Fibroblast of villous mesenchyme (primary cell): ENCODE results near the gene CHD9. TPM values are rescaled to one million over a fixed set of nuclear protein-coding genes. Genes with fewer than 3 reads are reported as not detected.

Experiments
- DNase-seq: peaks from one replicate; pipeline ENCODE4 v3.0.0-alpha.2; 2010; ENCODE audit warnings: low read depth
- H3K4me3 ChIP-seq: 2 replicates; pipeline ENCODE4 v1.5.1; 2011; ENCODE audit warnings: low read depth, mild to moderate bottlenecking, low read length
- small RNA-seq: library from RNA; depleted of rRNA; stranded (forward); fragments of <200 nt; gene quantifications from one replicate; pipeline ENCODE3, GENCODE V24; 2012
- total RNA-seq: library from RNA; depleted of rRNA; stranded (reverse); fragments of >200 nt; gene quantifications from 2 replicates; pipeline ENCODE4 v1.2.3, GENCODE V29; 2012
- TF ChIP-seq, protein P1 (sequence below): IDR thresholded peaks from 2 replicates; pipeline ENCODE4 v1.5.1; 2012; ENCODE audit warnings: low read depth, mild to moderate bottlenecking, low read length; ENCODE audit not compliant: insufficient read depth

CHD9 gene
- total RNA-seq, 1 donor: 102 TPM

- H3K4me3 ChIP-seq: no peak overlapping the region
- TF ChIP-seq, protein P1, sequence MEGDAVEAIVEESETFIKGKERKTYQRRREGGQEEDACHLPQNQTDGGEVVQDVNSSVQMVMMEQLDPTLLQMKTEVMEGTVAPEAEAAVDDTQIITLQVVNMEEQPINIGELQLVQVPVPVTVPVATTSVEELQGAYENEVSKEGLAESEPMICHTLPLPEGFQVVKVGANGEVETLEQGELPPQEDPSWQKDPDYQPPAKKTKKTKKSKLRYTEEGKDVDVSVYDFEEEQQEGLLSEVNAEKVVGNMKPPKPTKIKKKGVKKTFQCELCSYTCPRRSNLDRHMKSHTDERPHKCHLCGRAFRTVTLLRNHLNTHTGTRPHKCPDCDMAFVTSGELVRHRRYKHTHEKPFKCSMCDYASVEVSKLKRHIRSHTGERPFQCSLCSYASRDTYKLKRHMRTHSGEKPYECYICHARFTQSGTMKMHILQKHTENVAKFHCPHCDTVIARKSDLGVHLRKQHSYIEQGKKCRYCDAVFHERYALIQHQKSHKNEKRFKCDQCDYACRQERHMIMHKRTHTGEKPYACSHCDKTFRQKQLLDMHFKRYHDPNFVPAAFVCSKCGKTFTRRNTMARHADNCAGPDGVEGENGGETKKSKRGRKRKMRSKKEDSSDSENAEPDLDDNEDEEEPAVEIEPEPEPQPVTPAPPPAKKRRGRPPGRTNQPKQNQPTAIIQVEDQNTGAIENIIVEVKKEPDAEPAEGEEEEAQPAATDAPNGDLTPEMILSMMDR: no peak
- no peak for DNase-seq
These were observed 318.4 kb downstream of the CHD9 start for GRCh38 chr16:53372992-53373871.

DNA sequence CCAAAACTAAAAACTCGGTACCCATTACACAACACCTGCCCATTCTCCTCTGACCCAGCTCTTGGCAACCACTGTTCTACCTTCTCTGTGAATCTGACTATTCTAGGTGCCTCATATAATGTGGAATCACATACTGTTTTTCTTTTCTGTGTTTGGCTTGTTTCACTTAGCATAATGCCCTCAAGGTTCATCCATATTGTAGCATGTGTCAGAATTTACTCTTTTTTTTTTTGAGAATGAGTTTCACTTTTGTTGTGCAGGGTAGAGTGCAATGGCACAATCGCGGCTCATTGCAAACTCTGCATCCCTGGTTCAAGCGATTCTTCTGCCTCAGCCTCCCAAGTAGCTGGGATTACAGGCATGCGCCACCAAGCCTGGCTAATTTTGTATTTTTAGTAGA lies 320.0 kb downstream of the CHD9 start:
- no peak for DNase-seq
- no peak overlapping the region for H3K4me3 ChIP-seq
- TF ChIP-seq, protein P1: no peak

DNA sequence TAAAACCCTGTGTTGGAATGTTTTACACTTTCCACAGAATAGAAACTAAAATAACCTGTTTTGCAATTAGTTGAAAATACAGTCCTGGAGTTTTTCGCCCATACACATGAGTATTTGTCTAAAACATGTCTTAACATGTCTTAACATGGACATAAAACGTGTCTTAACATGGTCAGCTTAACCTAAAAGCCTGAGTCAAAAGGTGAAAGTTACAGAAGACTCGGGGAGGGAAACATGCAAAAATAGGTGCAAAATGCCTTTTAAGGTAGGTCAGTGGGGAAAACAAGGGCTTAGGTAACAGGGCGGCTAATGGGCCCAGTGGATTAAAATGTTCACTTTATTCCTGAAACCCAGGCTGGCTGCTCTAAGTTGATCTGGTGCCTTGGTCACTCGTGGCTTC lies 323.3 kb downstream of the CHD9 start:
- no peak for DNase-seq
- TF ChIP-seq, protein P1: no peak
- H3K4me3 ChIP-seq: no peak overlapping the region

Small RNAs within 50 kb of the gene (small RNA-seq; reads per million reads assigned to genes)
- gene RF01210 (not detected), gene RNA5SP427 (not detected)

Other genes with a start within 250 kb of the CHD9 start
- gene CHD9NB, start 2.1 kb upstream of the CHD9 start, total RNA-seq: 1.3 and 2.6 TPM in 2 replicates